SKM-1 (cell line): Measurements from ENCODE around the gene SNRNP70.
"Not testable (repeated sequence)": the region's sequence is repeated elsewhere in the genome, so short reads cannot be mapped to it uniquely, and the experiment has no call there.

Experiments
- DNase-seq: peaks from one replicate; lab custom pipeline; 2025; ENCODE audit not compliant: unreplicated experiment; lab: John Stamatoyannopoulos, UW

SNRNP70 gene

GRCh38 chr19:49064768-49065611 lies 20.3 kb upstream of the SNRNP70 start, which contains the start of gene NTF4:
Gene NTF4, minus strand, starts transcription at chr19:49064818. Its CDS starts 2,821 bp downstream, at chr19:49061997.
- DNase-seq: no peak

GRCh38 chr19:49065905-49066512 lies 19.2 kb upstream of the SNRNP70 start:
- no peak for DNase-seq

GRCh38 chr19:49067554-49067953 lies 17.7 kb upstream of the SNRNP70 start:
- DNase-seq: no peak

GRCh38 chr19:49069026-49069425 lies 16.2 kb upstream of the SNRNP70 start:
- no peak for DNase-seq

- no peak for DNase-seq
These were observed 14.8 kb upstream of the SNRNP70 start for GRCh38 chr19:49070416-49070815.

GRCh38 chr19:49071860-49072547 lies 13.2 kb upstream of the SNRNP70 start:
- no peak for DNase-seq

- DNase-seq: no peak
These were observed 11.5 kb upstream of the SNRNP70 start for GRCh38 chr19:49073514-49074378.

GRCh38 chr19:49074869-49075268 lies 10.4 kb upstream of the SNRNP70 start:
- not testable (repeated sequence) for DNase-seq

- DNase-seq: no peak
These were observed 4.9 kb upstream of the SNRNP70 start for GRCh38 chr19:49080392-49080791.

- DNase-seq: no peak
These were observed 4.0 kb upstream of the SNRNP70 start for GRCh38 chr19:49081273-49081672.

GRCh38 chr19:49084206-49085019 lies 838 bp upstream of the SNRNP70 start:
- DNase-seq: no peak

- DNase-seq: no peak
These were observed 599 bp downstream of the SNRNP70 start for GRCh38 chr19:49085868-49086232.

GRCh38 chr19:49086296-49086695 lies 1.0 kb downstream of the SNRNP70 start:
- no peak for DNase-seq

- DNase-seq: no peak
These were observed 6.3 kb downstream of the SNRNP70 start for GRCh38 chr19:49091391-49092038.

GRCh38 chr19:49092686-49093085 lies 7.4 kb downstream of the SNRNP70 start:
- DNase-seq: no peak

- no peak for DNase-seq
These were observed 9.5 kb downstream of the SNRNP70 start for GRCh38 chr19:49094505-49095482.

GRCh38 chr19:49097453-49098288 lies 12.4 kb downstream of the SNRNP70 start:
- DNase-seq: peak; percentile 30

- DNase-seq: no peak
These were observed 13.5 kb downstream of the SNRNP70 start for GRCh38 chr19:49098795-49099194.
